Measurements from ENCODE around the gene PLCB3. TPM values are rescaled to one million over a fixed set of nuclear protein-coding genes. Genes with fewer than 3 reads are reported as not detected.
A peak's percentile ranks its signal among the peaks of the same experiment; 100 is the strongest.

The PLCB3 gene
- total and polyA plus RNA-seq, 2 of the 13 experiments (the other 11 are each of a cell fraction or from before 2014, with no cell fraction given) = 7.5 to 13.8 TPM

DNA sequence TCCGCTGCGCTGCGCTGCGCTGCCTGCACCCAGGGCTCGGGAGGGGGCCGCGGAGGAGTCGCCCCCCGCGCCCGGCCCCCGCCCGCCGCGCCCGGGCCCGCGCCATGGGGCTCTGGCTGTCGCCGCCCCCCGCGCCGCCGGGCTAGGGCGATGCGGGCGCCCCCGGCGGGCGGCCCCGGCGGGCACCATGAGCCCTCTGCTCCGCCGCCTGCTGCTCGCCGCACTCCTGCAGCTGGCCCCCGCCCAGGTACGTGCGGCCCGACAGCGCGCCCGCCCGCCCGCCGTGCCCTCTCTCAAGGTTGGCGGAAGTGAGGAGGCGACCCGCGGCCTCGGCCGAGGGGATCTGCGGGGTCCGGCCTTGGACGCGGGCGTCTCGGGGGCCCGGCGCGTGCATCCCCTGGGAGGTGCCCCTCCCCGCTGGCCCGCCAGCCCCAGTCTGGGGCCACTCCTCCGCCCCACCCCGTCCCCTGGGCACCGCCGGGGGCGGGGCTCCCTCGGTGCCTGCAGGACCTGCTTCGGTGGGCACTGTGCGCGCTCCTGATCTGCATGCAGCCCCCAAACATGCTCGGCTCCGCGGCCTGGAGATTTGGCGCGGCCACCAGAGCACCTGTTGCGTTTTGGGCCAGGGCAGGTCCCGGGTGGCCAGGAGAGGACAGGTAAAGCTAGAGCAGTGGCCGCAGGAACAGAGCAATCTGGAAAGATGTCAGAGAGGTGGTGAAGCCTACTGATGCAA is 16.5 kb upstream of the PLCB3 start (continued):
- TF ChIP-seq RNF219 (CRISPR knock-in tag; IDR thresholded peaks at IDR 0.05) (no peak), ZEB1 (IDR thresholded peaks at IDR 0.05; ENCODE audit: insufficient replicate concordance, low read depth) (no peak), FOXA3 (CRISPR knock-in tag; IDR thresholded peaks at IDR 0.05) (peak; percentile 15; the same call in 1 of the 2 replicates), ZNF703 (CRISPR knock-in tag; IDR thresholded peaks at IDR 0.05; ENCODE audit: borderline replicate concordance) (no peak), ZNF180 (CRISPR knock-in tag; IDR thresholded peaks at IDR 0.05; ENCODE audit: borderline replicate concordance, low read depth) (no peak), ZNF891 (CRISPR knock-in tag; IDR thresholded peaks at IDR 0.05) (no peak), SAFB2 (CRISPR knock-in tag; IDR thresholded peaks at IDR 0.05; ENCODE audit: borderline replicate concordance, low read depth) (no peak), SP2 (CRISPR knock-in tag; IDR thresholded peaks at IDR 0.05) (no peak), MIER3 (CRISPR knock-in tag; IDR thresholded peaks at IDR 0.05; ENCODE audit: borderline replicate concordance) (no peak), GPN1 (CRISPR knock-in tag; IDR thresholded peaks at IDR 0.05; ENCODE audit: borderline replicate concordance) (no peak), RARA (CRISPR knock-in tag; IDR thresholded peaks at IDR 0.05) (peak; percentile 54), ZNF879 (CRISPR knock-in tag; IDR thresholded peaks at IDR 0.05) (no peak), TCF7 (IDR thresholded peaks at IDR 0.05; ENCODE audit: low read depth) (no peak), ZNF672 (CRISPR knock-in tag; IDR thresholded peaks at IDR 0.05) (no peak), ZBTB7B (CRISPR knock-in tag; IDR thresholded peaks at IDR 0.05) (peak; percentile 40)
- TF ChIP-seq, protein P1, sequence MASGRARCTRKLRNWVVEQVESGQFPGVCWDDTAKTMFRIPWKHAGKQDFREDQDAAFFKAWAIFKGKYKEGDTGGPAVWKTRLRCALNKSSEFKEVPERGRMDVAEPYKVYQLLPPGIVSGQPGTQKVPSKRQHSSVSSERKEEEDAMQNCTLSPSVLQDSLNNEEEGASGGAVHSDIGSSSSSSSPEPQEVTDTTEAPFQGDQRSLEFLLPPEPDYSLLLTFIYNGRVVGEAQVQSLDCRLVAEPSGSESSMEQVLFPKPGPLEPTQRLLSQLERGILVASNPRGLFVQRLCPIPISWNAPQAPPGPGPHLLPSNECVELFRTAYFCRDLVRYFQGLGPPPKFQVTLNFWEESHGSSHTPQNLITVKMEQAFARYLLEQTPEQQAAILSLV (CRISPR knock-in tag; IDR thresholded peaks at IDR 0.05; ENCODE audit: borderline replicate concordance) = no peak
- TF ChIP-seq, protein P2, sequence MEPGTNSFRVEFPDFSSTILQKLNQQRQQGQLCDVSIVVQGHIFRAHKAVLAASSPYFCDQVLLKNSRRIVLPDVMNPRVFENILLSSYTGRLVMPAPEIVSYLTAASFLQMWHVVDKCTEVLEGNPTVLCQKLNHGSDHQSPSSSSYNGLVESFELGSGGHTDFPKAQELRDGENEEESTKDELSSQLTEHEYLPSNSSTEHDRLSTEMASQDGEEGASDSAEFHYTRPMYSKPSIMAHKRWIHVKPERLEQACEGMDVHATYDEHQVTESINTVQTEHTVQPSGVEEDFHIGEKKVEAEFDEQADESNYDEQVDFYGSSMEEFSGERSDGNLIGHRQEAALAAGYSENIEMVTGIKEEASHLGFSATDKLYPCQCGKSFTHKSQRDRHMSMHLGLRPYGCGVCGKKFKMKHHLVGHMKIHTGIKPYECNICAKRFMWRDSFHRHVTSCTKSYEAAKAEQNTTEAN (CRISPR knock-in tag; conservative IDR thresholded peaks at IDR 0.05) = no peak
- TF ChIP-seq, protein P3, sequence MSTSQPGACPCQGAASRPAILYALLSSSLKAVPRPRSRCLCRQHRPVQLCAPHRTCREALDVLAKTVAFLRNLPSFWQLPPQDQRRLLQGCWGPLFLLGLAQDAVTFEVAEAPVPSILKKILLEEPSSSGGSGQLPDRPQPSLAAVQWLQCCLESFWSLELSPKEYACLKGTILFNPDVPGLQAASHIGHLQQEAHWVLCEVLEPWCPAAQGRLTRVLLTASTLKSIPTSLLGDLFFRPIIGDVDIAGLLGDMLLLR (CRISPR knock-in tag; IDR thresholded peaks at IDR 0.05) = no peak
- TF ChIP-seq, protein P4, sequence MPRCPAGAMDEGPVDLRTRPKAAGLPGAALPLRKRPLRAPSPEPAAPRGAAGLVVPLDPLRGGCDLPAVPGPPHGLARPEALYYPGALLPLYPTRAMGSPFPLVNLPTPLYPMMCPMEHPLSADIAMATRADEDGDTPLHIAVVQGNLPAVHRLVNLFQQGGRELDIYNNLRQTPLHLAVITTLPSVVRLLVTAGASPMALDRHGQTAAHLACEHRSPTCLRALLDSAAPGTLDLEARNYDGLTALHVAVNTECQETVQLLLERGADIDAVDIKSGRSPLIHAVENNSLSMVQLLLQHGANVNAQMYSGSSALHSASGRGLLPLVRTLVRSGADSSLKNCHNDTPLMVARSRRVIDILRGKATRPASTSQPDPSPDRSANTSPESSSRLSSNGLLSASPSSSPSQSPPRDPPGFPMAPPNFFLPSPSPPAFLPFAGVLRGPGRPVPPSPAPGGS (CRISPR knock-in tag; IDR thresholded peaks at IDR 0.05) = 0 out of 2 replicates have a peak, but pooled peaks have one; percentile 26
- TF ChIP-seq, protein P5, sequence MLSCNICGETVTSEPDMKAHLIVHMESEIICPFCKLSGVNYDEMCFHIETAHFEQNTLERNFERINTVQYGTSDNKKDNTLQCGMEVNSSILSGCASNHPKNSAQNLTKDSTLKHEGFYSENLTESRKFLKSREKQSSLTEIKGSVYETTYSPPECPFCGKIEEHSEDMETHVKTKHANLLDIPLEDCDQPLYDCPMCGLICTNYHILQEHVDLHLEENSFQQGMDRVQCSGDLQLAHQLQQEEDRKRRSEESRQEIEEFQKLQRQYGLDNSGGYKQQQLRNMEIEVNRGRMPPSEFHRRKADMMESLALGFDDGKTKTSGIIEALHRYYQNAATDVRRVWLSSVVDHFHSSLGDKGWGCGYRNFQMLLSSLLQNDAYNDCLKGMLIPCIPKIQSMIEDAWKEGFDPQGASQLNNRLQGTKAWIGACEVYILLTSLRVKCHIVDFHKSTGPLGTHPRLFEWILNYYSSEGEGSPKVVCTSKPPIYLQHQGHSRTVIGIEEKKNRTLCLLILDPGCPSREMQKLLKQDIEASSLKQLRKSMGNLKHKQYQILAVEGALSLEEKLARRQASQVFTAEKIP (CRISPR knock-in tag; IDR thresholded peaks at IDR 0.05; ENCODE audit: borderline replicate concordance) = no peak
